Measurements from ENCODE around the gene ACP3.
"Not testable (repeated sequence)": the region's sequence is repeated elsewhere in the genome, so short reads cannot be mapped to it uniquely, and the experiment has no call there.

ACP3 gene

DNA sequence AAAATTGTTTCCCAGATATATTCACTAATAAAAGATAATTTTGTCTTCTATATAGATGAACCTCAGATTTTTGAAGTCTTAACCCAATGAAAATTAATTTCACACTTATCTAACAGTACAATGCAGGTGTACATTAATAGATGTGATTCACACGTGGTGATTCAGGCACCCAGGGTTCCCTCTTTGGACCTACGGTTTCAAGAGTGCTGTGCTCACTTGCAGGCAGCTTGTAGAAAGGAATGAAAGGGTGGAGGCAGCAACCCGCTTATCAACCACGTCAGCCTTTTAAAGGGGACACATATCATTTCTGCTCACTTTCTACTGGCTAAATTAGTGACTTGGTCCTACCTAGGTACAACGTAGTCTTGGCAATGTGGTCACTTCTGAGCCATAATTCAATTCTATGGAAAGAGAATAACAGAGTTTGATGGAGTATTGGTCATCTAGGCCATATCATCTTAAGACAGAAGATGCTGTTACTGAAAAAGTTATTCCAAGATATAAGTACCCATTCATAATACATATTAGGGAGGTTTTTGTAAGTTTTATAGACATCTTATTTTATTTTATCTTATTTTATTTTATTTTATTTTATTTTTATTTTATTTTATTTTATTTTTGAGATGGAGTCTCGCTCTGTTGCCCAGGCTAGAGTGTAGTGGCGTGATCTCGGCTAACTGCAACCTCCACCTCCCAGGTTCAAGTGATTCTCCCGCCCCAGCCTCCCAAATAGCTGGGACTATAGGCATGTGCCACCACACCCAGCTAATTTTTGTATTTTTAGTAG lies 37.9 kb downstream of the ACP3 start:
- in situ Hi-C loops (cut with HindIII; ENCODE audit: low sequenced_read_pairs) = no loop called here

DNA sequence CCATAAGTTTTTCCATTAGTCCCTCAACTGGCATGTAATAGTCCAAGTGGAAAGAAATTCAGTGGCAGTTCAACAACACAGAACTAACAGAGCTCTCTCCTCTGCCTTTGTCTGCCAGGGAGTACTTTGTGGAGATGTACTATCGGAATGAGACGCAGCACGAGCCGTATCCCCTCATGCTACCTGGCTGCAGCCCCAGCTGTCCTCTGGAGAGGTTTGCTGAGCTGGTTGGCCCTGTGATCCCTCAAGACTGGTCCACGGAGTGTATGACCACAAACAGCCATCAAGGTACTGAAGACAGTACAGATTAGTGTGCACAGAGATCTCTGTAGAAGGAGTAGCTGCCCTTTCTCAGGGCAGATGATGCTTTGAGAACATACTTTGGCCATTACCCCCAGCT lies 39.4 kb downstream of the ACP3 start:
- in situ Hi-C loops (cut with HindIII; ENCODE audit: low sequenced_read_pairs) = no loop called here

DNA sequence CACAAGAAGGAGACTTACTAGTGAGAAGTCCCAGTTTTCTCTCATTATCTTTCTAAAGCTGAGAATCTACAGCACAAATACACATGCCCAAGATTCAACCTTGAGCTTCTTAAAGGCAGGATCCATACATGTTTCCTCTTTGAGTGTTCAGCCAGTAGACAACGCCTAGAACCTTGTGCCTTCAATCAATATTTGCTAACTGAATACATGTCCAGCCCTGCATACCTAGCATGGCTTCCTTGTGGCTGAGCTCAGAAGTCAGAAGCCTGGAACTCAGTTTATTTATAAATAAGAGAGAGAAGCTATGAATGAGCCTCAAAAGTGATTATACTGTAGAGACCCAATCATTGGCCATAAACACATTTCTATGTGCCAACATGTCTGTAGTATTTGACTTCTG lies 43.5 kb downstream of the ACP3 start:
- in situ Hi-C loops (cut with HindIII; ENCODE audit: low sequenced_read_pairs) = no loop called here

DNA sequence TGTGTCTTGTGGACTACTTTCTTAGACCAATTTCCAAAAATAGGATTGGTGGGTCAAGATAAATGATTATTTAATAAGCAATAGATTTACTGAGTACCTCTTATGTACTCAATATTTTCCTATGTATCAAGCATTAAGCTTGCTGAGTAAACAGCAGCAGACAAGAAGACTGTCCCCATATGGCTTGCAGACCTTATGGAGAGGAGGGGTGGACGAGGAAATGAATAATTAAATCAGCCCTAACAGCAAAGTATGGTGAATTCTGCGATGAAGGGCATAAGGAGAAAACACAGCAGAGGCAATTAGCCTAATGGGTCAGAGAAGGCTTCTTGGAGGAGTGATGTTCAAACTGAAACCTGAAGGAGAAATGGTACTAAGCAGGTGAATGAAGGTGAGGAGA lies 45.1 kb downstream of the ACP3 start:
- in situ Hi-C loops (cut with HindIII; ENCODE audit: low sequenced_read_pairs) = no loop called here

DNA sequence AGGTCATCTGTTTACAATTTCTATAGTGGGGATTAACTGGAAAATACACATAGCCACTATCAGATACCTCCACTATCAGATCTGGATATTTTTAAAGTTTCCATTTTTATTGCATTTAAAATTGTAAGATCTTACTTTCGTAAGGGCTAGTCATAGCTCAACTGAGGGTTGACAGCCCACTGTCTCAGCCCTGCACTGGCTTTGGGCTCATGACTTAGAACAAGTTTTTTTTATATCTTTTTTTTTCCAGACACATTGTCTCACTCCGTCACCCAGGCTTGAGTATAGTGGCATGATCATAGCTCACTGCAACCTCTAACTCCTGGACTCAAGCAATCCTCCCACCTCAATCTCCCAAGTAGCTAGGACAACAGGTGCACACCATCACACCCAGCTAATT lies 51.3 kb downstream of the ACP3 start:
- in situ Hi-C loops (cut with HindIII; ENCODE audit: low sequenced_read_pairs) = no loop called here

DNA sequence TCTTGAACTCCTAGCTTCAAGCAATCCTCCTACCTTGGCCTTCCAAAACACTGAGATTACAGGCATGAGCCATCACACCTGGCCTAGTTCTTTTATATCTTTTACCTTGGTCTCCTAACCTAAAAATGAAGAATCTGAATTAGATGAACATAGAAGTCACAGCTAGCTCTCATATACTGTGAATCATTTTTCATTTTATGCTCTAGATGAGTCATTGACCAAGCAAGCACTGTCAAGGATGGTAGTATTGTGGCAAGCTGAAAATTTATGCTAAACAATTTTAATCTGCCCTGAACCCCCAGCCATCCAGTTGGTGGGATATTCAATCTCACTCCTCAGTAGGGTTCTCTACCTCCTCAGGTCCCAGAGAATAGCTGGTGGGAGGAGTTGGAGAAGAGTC lies 51.8 kb downstream of the ACP3 start:
- in situ Hi-C loops (cut with HindIII; ENCODE audit: low sequenced_read_pairs) = no loop called here

DNA sequence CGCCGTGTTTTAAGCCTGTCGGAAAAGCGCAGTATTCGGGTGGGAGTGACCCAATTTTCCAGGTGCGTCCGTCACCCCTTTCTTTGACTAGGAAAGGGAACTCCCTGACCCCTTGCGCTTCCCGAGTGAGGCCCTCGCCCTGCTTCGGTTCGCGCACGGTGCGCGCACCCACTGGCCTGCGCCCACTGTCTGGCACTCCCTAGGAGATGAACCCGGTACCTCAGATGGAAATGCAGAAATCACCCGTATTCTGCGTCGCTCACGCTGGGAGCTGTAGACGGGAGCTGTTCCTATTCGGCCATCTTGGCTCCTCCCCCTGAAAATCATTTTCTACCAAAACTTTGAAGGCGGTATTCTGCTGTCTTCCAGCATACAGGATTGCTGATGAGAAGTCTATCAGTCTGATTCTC lies 59.7 kb downstream of the ACP3 start:
- in situ Hi-C loops (cut with HindIII; ENCODE audit: low sequenced_read_pairs) = not testable (repeated sequence)

DNA sequence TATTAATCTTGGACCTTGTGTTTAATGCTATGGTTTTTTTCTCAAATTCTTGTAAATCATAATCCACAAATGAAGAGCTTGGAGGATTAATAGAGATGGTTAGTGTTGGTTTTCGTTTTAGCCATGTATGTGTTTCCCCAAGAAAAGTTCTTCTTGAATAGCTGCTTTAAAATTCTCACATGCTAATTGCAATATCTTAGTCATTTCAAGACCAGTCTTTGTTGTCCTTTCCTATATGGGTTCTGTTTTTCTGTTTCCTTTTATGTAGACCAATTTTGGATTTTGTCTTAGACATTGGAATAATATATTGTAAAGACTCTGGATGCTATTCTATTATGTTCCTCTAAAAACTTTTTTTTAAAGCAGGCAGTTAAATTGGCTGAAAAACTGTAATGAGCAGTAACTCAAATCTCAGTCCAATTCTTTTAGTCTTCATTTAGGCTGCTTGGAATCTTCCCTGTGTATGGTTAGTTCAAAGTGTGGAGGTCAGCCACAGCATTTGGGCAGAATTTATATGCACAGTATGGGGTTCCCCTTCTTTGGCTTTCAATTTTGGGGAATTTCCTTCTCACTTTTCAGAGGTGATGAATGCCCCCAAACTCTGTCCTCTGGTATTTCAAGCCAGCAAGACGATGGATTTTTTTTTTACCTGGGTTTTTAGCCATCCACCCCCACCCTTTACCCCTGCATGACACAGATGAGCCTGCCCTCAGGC lies 61.0 kb downstream of the ACP3 start:
- in situ Hi-C loops (cut with HindIII; ENCODE audit: low sequenced_read_pairs) = no loop called here

DNA sequence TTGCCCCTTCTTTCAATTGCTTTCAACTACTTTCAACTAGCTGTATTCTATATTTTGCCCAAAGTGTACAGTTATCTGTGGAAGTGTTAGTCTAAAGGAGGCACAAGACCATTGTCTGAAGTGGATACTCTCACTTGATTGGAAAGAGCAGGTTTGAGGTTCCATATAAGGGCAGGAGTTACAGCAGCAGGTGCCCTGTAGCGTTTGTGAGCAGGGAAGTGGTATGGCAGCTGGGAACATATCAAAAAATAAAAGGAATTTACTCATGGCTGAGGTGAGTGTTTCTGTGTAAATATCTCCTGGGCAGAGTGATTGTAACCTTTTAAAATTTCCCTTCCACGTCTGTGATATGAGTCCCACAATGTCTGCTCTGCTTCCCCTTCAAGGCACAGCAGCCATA lies 61.6 kb downstream of the ACP3 start:
- in situ Hi-C loops (cut with HindIII; ENCODE audit: low sequenced_read_pairs) = no loop called here

DNA sequence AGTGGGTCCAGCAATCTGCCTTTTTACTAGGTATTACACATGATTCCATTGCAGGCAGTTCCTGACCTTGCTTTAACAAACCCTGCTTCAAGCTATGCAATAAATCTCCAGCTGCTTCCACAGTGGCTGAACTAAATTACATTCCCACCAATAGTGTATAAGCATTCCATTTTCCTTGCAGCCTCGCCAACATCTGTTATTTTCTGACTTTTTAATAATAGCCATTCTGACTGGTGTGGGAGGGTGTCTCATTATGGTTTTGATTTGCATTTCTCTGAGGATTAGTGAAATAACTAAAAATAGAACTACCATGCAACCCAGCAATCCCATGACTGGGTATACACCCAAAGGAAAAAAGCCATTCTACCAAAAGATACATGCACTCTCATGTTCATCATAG lies 63.7 kb downstream of the ACP3 start:
- in situ Hi-C loops (cut with HindIII; ENCODE audit: low sequenced_read_pairs) = no loop called here

DNA sequence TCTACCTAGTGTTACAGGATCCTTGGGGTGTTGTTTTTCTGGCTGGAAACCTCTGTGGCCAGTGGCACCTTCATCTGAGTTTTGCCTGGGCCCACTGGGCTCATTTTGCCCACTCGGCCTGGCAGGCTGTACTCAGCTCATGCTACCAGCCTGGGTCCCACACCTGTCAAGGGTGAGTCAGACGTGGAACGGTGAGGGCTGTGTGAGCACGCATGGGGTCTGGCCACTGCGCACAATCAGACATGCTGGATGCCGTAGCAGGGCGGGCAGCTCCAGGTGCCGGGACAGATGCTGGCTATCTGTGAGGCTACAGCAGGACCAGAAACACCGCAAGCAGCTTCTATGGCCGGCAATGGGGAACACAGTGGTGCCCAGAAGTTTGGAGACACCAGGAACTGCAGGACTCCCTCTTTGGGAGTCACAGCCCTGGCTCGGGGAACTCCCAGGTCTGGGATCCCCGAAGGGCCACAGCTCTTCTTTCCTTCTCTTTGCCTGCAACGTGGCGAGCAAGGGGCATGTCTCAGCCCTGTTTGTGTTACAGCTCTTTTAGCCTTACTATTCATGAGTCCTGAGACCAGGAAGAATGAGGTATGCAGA lies 64.2 kb downstream of the ACP3 start:
- in situ Hi-C loops (cut with HindIII; ENCODE audit: low sequenced_read_pairs) = no loop called here

DNA sequence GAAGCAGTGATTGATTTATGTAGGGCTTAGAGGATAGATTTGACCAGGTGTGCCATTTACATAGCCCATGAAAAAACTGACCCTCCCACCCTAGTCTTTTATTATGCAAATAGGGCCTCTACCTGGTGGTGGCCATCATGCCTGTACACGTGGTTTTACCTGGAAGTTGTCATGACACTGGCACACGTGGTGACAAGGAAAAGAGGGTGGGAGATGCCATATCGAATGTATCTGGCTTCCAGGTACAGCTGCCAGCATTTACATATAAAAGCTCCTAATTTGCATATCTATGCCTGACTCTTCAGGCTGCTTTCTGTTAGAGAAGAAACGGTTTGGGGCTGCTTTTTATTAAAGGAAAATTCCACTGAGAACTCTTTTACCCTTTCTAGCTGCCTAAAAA lies 65.1 kb downstream of the ACP3 start:
- in situ Hi-C loops (cut with HindIII; ENCODE audit: low sequenced_read_pairs) = no loop called here

DNA sequence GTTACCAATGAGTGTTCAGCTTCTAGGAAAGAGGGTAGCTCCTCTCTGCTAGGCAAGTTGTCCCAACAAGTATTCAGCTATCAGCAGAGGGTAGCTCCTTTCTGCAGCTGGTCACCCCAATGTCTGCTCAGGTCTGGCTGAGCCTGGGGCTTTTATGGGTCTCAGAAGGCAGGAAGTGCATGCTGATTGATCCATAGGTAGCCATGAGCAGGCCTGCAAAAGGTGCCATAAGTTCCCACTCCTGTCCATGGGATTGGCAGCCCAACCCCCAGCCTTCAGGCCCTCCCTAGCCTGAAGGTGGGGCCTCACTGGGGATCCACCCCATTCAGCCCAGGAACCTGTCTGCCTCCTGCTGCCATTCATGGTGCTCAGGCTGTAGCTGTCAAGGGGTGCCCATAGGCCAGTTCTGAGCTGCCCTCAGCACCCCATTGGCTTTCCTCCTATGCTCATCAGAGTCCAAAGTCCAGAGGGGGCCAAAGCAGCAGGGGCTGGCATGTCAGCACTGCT lies 65.5 kb downstream of the ACP3 start:
- in situ Hi-C loops (cut with HindIII; ENCODE audit: low sequenced_read_pairs) = no loop called here

DNA sequence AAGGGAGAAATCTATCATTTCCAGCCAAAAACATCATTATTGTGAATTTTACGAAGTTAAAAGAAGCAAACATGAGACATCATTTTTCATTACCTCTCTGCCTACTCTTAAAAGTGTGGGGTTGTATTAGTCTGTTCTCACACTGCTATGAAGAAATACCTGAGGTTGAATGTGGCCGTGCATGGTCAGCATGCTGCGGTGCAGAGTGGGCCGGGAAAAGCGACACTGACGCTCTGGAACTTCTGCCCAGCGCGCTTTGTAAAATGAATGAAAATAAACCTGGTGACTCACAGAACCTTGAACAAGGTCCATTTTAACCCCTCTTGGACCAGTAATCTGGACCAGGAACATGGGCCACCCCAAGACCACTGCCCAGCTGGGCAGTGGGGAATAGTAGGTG lies 69.1 kb downstream of the ACP3 start:
- in situ Hi-C loops (cut with HindIII; ENCODE audit: low sequenced_read_pairs) = no loop called here

DNA sequence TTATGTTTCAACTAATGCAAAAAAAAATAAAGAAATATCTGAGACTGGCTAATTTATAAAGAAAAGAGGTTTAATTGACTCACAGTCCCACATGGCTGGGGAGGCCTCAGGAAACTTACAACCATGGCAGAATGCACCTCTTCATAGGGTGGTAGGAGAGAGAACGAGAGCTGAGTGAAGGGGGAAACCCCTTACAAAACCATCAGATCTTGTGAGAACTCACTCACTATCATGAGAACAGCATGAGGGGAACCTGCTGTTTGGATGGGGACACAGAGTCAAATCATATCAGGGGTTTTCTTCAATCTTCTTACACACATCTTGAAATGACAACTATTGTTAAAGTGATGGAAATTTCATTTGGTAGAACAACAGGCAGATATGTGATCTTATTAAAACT lies 75.5 kb downstream of the ACP3 start:
- in situ Hi-C loops (cut with HindIII; ENCODE audit: low sequenced_read_pairs) = not testable (repeated sequence)

DNA sequence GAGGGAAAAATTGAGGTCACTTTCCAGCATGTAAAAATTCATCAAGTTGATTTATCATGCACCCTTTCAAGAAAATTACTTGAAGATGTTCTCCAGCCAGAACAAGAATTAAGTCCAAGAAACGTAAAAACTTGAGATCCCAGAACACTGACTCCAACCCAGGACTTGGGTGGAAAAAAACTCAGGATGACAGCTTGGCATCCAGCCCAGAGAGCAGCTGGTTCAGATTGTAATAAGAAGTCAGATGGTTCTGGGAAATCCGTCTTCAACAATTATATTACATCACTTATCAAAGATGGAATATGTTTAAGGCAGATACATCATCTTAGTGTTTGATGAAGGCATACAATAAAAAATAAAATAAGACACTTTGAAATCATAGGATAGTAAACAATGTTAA lies 77.1 kb downstream of the ACP3 start:
- in situ Hi-C loops (cut with HindIII; ENCODE audit: low sequenced_read_pairs) = no loop called here

DNA sequence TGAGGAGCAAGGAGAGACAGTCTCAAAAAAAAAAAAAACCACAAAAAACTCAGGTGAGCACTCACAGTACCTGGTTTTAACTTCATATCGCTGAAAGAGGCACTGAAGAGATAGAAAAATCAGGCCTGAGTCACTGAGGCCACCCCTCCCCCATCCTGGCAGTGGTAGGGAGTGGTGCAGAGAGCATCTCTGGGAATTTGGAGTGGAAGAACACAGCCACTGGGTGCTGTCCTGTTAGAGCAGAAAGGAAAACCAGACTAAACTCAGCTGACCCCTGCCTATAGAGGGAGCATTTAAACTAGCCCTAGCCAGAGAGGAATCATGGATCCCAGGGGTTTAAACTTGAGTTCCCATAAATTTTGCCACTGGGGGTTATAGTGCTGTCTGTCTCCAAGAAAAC lies 77.9 kb downstream of the ACP3 start:
- in situ Hi-C loops (cut with HindIII; ENCODE audit: low sequenced_read_pairs) = no loop called here

DNA sequence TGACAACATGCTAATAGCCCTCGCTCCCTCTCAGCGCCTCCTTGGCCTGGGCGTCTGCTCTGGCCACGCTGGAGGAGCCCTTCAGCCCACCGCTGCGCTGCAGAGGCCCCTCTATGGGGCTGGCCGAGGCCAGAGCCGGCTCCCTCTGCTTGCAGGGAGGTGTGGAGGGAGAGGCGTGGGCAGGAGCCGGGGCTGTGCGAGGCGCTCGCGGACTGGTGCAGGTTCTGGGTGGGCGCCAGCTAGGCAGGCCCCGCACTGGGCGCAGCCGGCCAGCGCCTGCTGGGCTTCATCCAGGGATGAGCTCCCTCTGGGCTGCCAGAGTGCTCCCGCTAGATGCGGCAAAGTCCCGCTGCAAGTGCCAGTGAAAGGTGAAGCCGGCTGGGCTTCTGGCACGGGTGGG lies 79.0 kb downstream of the ACP3 start:
- in situ Hi-C loops (cut with HindIII; ENCODE audit: low sequenced_read_pairs) = no loop called here

DNA sequence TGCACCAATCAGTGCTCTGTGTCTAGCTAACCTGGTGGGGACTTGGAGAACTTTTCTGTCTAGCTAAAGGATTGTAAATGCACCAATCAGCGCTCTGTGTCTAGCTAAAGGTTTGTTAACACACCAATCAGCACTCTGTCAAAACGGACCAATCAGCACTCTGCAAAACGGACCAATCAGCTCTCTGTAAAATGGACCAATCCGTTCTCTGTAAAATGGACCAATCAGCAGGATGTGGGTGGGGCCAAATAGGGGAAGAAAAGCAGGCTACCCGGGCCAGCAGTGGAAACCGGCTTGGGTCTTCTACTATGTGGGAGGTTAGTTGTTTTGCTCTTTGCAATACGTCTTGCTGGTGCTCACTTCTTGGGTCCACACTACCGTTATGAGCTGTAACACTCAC lies 79.6 kb downstream of the ACP3 start:
- in situ Hi-C loops (cut with HindIII; ENCODE audit: low sequenced_read_pairs) = not testable (repeated sequence)

DNA sequence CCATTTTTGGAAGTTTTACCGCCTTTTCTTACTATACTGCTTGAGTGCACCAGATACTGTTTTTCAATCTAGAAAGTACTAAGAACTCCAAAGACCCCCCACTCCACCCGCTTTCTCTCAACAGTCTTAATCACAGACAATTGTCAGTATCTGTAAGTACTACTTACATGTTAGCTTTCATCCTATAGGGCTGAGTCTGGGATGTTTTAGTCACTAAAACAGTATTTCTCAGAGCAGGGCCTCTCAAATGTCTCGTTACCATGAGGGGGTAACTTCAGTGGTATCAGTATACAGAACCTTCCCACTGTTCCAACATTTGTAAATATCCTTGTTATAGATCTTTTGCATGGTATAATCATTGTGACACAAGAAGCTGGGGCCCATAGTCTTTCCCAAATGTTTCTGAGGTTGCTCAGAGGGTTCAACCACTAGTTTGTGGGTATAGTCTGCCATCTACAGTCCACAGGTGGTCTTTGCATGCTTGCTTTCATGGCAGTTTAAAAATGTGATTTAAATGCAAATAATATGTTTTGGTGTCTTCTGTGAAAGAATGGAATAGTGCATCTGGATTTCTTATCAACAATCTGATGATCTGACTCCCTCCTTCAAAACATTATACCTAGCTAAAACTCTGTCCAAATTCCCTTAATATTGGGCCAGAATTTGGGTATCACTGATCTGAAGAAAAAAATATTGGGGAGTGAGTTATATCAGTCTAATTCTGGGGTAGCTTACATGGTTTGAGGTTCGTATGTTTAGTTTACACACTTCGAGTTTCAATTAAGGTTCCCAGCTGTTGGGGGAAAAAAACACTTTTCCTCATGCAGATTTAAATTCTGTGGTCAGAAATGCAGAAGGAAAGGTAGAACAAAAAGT lies 82.1 kb downstream of the ACP3 start:
- in situ Hi-C loops (cut with HindIII; ENCODE audit: low sequenced_read_pairs) = no loop called here

DNA sequence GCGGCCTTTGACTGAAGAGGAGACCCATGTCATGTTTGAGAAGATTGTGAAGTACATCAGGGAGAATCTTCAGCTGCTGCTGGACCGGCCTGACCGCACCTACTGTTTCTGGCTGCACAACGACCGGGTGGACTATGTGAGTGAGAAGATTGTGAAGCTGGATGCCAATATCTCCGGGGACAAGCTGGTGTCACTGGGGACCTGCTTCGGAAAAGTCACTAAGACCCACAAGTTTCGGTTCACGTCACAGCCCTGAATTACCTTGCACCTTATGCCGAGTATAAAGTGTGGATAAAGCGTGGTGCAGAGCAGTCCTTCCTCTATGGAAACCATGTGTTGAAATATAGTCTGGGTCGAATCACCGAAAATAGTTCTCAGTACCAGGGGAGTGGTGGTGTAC lies 84.0 kb downstream of the ACP3 start:
- in situ Hi-C loops (cut with HindIII; ENCODE audit: low sequenced_read_pairs) = no loop called here
